SK-N-SH treated with all-trans-retinoic acid at 6 μM for 48 hours (cell line): ENCODE measurements around the gene LYRM4.

Source experiments
- ATAC-seq: fragments of 200-7000 bp; cut with Tn5 transposase; 3 replicates; pipeline ENCODE4 v1.9.1; 2020; ENCODE audit warnings: mild to moderate bottlenecking, moderate library complexity
- BACH2 ChIP-seq: fragments of 250-450 bp; sonication (Bioruptor Pico); IDR thresholded peaks from 2 replicates; pipeline ENCODE4 v1.9.0; 2021; ENCODE audit warnings: mild to moderate bottlenecking, borderline replicate concordance
- CSDC2 ChIP-seq: fragments of 250-450 bp; sonication (Bioruptor Pico); IDR thresholded peaks from 2 replicates; pipeline ENCODE4 v1.5.0; 2020; ENCODE audit warnings: mild to moderate bottlenecking, moderate library complexity
- ESRRG ChIP-seq: fragments of 250-450 bp; sonication (Bioruptor Pico); IDR thresholded peaks from 2 replicates; pipeline ENCODE4 v1.6.1; 2021; ENCODE audit warnings: mild to moderate bottlenecking
- ISL1 ChIP-seq: fragments of 250-450 bp; sonication (Bioruptor Pico); IDR thresholded peaks from 2 replicates; pipeline ENCODE4 v2.1.2; 2022; ENCODE audit warnings: mild to moderate bottlenecking, moderate library complexity
- OSR1 ChIP-seq: fragments of 250-450 bp; sonication (Bioruptor Pico); IDR thresholded peaks from 2 replicates; pipeline ENCODE4 v1.8.0; 2022; ENCODE audit warnings: moderate library complexity, mild to moderate bottlenecking, inconsistent platforms
- PPARA ChIP-seq: fragments of 250-450 bp; sonication (Bioruptor Pico); IDR thresholded peaks from 2 replicates; pipeline ENCODE4 v1.5.0; 2020; ENCODE audit warnings: mild to moderate bottlenecking, borderline replicate concordance
- RARB ChIP-seq: fragments of 250-450 bp; sonication (Bioruptor Pico); IDR thresholded peaks from 2 replicates; pipeline ENCODE4 v1.8.0; 2021; ENCODE audit warnings: mild to moderate bottlenecking, moderate library complexity
- SNAI2 ChIP-seq: fragments of 250-450 bp; sonication (Bioruptor Pico); IDR thresholded peaks from 2 replicates; pipeline ENCODE4 v1.5.0; 2020; ENCODE audit warnings: mild to moderate bottlenecking, moderate library complexity
- TCF4 ChIP-seq: fragments of 250-450 bp; sonication (Bioruptor Pico); IDR thresholded peaks from 2 replicates; pipeline ENCODE4 v1.8.0; 2021; ENCODE audit warnings: mild to moderate bottlenecking, moderate library complexity, borderline replicate concordance
- TOX ChIP-seq: fragments of 250-450 bp; sonication (Bioruptor Pico); IDR thresholded peaks from 2 replicates; pipeline ENCODE4 v1.8.0; 2021; ENCODE audit warnings: mild to moderate bottlenecking, moderate library complexity, borderline replicate concordance
- ZC3H10 ChIP-seq: fragments of 250-450 bp; sonication (Bioruptor Pico); IDR thresholded peaks from 2 replicates; pipeline ENCODE4 v1.5.1; 2021; ENCODE audit warnings: mild to moderate bottlenecking, moderate library complexity
- ZFP3 ChIP-seq: fragments of 250-450 bp; sonication (Bioruptor Pico); IDR thresholded peaks from 2 replicates; pipeline ENCODE4 v1.5.0; 2020; ENCODE audit warnings: mild to moderate bottlenecking, moderate library complexity
- ZFP30 ChIP-seq: fragments of 450-650 bp; formaldehyde crosslinking; IDR thresholded peaks from 2 replicates; pipeline ENCODE4 v1.5.0; 2022; ENCODE audit warnings: mild to moderate bottlenecking, moderate library complexity
- ZNF565 ChIP-seq: fragments of 450-650 bp; formaldehyde crosslinking; conservative IDR thresholded peaks from 2 replicates; pipeline ENCODE4 v1.5.0; 2020; ENCODE audit warnings: low read depth, mild to moderate bottlenecking, moderate library complexity
- ZNF70 ChIP-seq: fragments of 450-650 bp; formaldehyde crosslinking; IDR thresholded peaks from 2 replicates; pipeline ENCODE4 v1.5.0; 2020; ENCODE audit warnings: mild to moderate bottlenecking, moderate library complexity
- ZNF8 ChIP-seq: fragments of 450-650 bp; formaldehyde crosslinking; IDR thresholded peaks from 2 replicates; pipeline ENCODE4 v1.5.0; 2020; ENCODE audit warnings: mild to moderate bottlenecking, moderate library complexity
- TF ChIP-seq, protein P1 (sequence below): fragments of 250-450 bp; sonication (Bioruptor Pico); IDR thresholded peaks from 2 replicates; pipeline ENCODE4 v1.5.0; 2020; ENCODE audit warnings: mild to moderate bottlenecking, moderate library complexity
- TF ChIP-seq, protein P2 (sequence below): fragments of 250-450 bp; sonication (Bioruptor Pico); IDR thresholded peaks from 2 replicates; pipeline ENCODE4 v1.5.1; 2020; ENCODE audit warnings: low read depth, mild to moderate bottlenecking, moderate library complexity
- TF ChIP-seq, protein P3 (sequence below): fragments of 250-450 bp; sonication (Bioruptor Pico); IDR thresholded peaks from 2 replicates; pipeline ENCODE4 v1.5.1; 2021; ENCODE audit warnings: mild to moderate bottlenecking, moderate library complexity
- TF ChIP-seq, protein P4 (sequence below): fragments of 250-450 bp; sonication (Bioruptor Pico); IDR thresholded peaks from 2 replicates; pipeline ENCODE4 v1.8.0; 2021; ENCODE audit warnings: low read depth, mild to moderate bottlenecking, moderate library complexity, borderline replicate concordance

LYRM4 gene

DNA sequence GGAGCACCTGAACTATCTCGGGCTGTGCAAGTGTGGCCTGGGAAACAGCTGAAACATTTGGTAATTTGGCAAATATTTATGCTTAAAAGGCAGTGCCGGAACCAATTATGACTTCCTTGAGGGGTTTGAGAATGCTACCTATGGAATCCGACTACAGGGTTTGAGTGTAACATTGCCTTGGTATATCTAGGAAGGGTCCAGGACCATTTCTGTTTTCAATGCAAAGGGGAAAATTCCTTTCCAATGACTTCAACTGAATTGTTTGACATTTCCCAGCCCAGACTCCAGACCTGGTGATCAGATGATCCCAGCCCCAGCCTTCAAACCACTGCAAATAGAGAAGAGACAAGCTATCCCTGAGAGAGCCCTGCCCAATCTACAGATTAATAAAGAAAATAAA is 180.2 kb downstream of the LYRM4 start (continued):
- TF ChIP-seq, protein P1, sequence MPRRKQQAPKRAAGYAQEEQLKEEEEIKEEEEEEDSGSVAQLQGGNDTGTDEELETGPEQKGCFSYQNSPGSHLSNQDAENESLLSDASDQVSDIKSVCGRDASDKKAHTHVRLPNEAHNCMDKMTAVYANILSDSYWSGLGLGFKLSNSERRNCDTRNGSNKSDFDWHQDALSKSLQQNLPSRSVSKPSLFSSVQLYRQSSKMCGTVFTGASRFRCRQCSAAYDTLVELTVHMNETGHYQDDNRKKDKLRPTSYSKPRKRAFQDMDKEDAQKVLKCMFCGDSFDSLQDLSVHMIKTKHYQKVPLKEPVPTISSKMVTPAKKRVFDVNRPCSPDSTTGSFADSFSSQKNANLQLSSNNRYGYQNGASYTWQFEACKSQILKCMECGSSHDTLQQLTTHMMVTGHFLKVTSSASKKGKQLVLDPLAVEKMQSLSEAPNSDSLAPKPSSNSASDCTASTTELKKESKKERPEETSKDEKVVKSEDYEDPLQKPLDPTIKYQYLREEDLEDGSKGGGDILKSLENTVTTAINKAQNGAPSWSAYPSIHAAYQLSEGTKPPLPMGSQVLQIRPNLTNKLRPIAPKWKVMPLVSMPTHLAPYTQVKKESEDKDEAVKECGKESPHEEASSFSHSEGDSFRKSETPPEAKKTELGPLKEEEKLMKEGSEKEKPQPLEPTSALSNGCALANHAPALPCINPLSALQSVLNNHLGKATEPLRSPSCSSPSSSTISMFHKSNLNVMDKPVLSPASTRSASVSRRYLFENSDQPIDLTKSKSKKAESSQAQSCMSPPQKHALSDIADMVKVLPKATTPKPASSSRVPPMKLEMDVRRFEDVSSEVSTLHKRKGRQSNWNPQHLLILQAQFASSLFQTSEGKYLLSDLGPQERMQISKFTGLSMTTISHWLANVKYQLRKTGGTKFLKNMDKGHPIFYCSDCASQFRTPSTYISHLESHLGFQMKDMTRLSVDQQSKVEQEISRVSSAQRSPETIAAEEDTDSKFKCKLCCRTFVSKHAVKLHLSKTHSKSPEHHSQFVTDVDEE (CRISPR knock-in tag), result no peak
- TF ChIP-seq RARB (CRISPR knock-in tag) (no peak), ESRRG (no peak), ZNF70 (CRISPR knock-in tag) (no peak), SNAI2 (CRISPR knock-in tag) (no peak)

DNA sequence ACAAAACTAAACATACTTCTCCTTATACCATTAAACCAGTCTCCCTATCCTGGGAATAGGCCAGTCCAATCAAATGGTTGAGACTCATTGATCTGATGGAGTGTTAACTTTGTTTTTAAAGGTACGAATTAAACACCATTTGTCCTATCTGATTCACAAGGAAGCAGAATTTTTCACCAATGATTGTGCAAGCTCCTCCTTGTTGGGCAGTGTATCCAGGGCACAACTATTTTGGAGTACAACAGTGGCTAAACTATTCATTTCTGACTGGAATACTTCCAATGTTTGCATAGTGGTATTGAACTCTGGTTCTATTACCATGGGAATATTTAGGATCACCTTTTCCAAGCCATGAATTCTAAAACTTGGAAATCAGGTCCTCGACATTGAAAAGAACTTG is 181.1 kb downstream of the LYRM4 start:
- no peak for ATAC-seq
- TF ChIP-seq, protein P2, sequence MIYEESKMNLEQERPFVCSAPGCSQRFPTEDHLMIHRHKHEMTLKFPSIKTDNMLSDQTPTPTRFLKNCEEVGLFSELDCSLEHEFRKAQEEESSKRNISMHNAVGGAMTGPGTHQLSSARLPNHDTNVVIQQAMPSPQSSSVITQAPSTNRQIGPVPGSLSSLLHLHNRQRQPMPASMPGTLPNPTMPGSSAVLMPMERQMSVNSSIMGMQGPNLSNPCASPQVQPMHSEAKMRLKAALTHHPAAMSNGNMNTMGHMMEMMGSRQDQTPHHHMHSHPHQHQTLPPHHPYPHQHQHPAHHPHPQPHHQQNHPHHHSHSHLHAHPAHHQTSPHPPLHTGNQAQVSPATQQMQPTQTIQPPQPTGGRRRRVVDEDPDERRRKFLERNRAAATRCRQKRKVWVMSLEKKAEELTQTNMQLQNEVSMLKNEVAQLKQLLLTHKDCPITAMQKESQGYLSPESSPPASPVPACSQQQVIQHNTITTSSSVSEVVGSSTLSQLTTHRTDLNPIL, result no peak
- no peak for TF ChIP-seq ZNF565
- no peak for TF ChIP-seq CSDC2 (CRISPR knock-in tag)
- TF ChIP-seq, protein P3, sequence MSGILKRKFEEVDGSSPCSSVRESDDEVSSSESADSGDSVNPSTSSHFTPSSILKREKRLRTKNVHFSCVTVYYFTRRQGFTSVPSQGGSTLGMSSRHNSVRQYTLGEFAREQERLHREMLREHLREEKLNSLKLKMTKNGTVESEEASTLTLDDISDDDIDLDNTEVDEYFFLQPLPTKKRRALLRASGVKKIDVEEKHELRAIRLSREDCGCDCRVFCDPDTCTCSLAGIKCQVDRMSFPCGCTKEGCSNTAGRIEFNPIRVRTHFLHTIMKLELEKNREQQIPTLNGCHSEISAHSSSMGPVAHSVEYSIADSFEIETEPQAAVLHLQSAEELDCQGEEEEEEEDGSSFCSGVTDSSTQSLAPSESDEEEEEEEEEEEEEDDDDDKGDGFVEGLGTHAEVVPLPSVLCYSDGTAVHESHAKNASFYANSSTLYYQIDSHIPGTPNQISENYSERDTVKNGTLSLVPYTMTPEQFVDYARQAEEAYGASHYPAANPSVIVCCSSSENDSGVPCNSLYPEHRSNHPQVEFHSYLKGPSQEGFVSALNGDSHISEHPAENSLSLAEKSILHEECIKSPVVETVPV (CRISPR knock-in tag), result no peak
- no peak for TF ChIP-seq ZNF70 (CRISPR knock-in tag)
- TF ChIP-seq ZFP3 (CRISPR knock-in tag), result no peak
- no peak for TF ChIP-seq OSR1 (CRISPR knock-in tag)
- TF ChIP-seq, protein P4, sequence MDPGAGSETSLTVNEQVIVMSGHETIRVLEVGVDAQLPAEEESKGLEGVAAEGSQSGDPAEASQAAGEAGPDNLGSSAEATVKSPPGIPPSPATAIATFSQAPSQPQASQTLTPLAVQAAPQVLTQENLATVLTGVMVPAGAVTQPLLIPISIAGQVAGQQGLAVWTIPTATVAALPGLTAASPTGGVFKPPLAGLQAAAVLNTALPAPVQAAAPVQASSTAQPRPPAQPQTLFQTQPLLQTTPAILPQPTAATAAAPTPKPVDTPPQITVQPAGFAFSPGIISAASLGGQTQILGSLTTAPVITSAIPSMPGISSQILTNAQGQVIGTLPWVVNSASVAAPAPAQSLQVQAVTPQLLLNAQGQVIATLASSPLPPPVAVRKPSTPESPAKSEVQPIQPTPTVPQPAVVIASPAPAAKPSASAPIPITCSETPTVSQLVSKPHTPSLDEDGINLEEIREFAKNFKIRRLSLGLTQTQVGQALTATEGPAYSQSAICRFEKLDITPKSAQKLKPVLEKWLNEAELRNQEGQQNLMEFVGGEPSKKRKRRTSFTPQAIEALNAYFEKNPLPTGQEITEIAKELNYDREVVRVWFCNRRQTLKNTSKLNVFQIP (CRISPR knock-in tag), result no peak
- no peak for TF ChIP-seq ESRRG
- no peak for TF ChIP-seq ZFP30 (CRISPR knock-in tag)
- TF ChIP-seq, protein P1 (CRISPR knock-in tag), result no peak
- TF ChIP-seq TOX (CRISPR knock-in tag), result no peak
- TF ChIP-seq TCF4 (CRISPR knock-in tag), result no peak

DNA sequence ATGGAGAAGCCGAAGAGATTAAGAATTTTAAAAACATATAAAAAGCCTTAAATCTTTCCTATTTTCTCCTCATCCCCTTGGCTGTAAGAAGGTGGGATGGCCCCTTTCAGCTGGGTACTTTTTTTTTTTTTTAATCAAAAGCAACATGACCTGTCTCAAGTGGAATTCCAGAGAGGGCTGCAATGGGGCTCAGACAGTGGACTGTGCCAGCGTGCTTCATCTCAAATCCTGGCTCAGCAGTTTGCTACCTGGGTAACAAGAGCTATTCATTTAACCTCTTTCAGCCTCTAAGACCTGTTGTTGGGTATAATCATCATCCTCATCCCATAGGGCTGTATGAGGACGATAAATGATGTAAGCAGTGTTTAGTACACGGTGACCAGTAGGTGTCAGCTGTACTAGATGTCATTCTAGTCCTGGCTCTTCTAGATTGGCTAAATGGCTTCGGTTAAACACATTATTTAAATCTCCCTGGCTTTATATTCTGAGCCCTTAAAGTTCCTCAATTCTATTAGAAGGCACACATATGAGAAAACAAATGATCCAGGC is 182.6 kb downstream of the LYRM4 start:
- TF ChIP-seq CSDC2 (CRISPR knock-in tag) (no peak), ISL1 (CRISPR knock-in tag) (no peak), ZFP3 (CRISPR knock-in tag) (no peak), BACH2 (no peak), ZNF8 (CRISPR knock-in tag) (no peak), ZC3H10 (CRISPR knock-in tag) (no peak), PPARA (no peak)
- TF ChIP-seq, protein P4 (CRISPR knock-in tag), result no peak
- TF ChIP-seq, protein P3 (CRISPR knock-in tag), result no peak
- peak; percentile 65 for ATAC-seq
